ENCODE measurements around the gene WNT11.

Gene WNT11

GRCh38 chr11:76217653-76218160, 11.4 kb upstream of the WNT11 start:
- no peak for DNase-seq

GRCh38 chr11:76216536-76217325, 10.4 kb upstream of the WNT11 start:
- DNase-seq: no peak

- no peak for DNase-seq
Measured at GRCh38 chr11:76215941-76216340, 9.6 kb upstream of the WNT11 start.

- no peak for DNase-seq
Measured at GRCh38 chr11:76214968-76215548, 8.8 kb upstream of the WNT11 start.

- DNase-seq: no peak
Measured at GRCh38 chr11:76214186-76214585, 7.9 kb upstream of the WNT11 start.

GRCh38 chr11:76212086-76213035, 6.1 kb upstream of the WNT11 start:
- no peak for DNase-seq

- no peak for DNase-seq
Measured at GRCh38 chr11:76210931-76211851, 4.9 kb upstream of the WNT11 start.

- DNase-seq: peak; percentile 47
Measured at GRCh38 chr11:76209973-76210930, 4.0 kb upstream of the WNT11 start.

GRCh38 chr11:76209375-76209972, 3.2 kb upstream of the WNT11 start:
- DNase-seq: no peak

- DNase-seq: peak; percentile 80
Measured at GRCh38 chr11:76208438-76209374, 2.4 kb upstream of the WNT11 start.

GRCh38 chr11:76207642-76208401, 1.5 kb upstream of the WNT11 start:
- DNase-seq: peak; percentile 80

- DNase-seq: no peak
Measured at GRCh38 chr11:76206077-76206326, 300 bp downstream of the WNT11 start.

GRCh38 chr11:76205252-76206076, 838 bp downstream of the WNT11 start:
- no peak for DNase-seq

- DNase-seq: no peak
Measured at GRCh38 chr11:76203937-76204336, 2.4 kb downstream of the WNT11 start.

- DNase-seq: no peak
Measured at GRCh38 chr11:76203131-76203925, 3.0 kb downstream of the WNT11 start.

- no peak for DNase-seq
Measured at GRCh38 chr11:76201672-76202412, 4.5 kb downstream of the WNT11 start.

Measured in CD4-positive, alpha-beta T cell treated with Interleukin-12 subunit alpha and Interleukin-12 subunit beta, for 1 hour (primary cell).